Pancreas (tissue), 10 donors: ENCODE results near the gene WBP1. TPM values are rescaled to one million over a fixed set of nuclear protein-coding genes. Genes with fewer than 3 reads are reported as not detected.

Experiments
- ATAC-seq, 4 donors: fragments of 200-7000 bp; cut with Tn5 transposase; one replicate each; pipeline versions ENCODE4 v1.8.0 to v1.9.1; 2020; ENCODE audit warnings: mild to moderate bottlenecking in 4 of 4, moderate library complexity in 4 of 4
- DNase-seq, 6 donors: peaks; one replicate each; pipeline ENCODE4 v3.0.0-alpha.2; 2020
- FAIRE-seq: peaks from 2 replicates; lab custom pipeline; 2012; peaks lifted over from hg19 to GRCh38; lab: Jason Lieb, UNC
- H3K27ac ChIP-seq, 4 donors: fragments of 200-600 bp; sonication (generic); 1 replicate in 3 of 4; 2 replicates in 1 of 4; pipeline versions ENCODE4 v1.5.0 to v1.8.0; 2020
- H3K27me3 ChIP-seq, 4 donors: fragments of 200-600 bp; one replicate each; pipeline ENCODE4 v1.8.0; 2021
- H3K36me3 ChIP-seq, 3 donors: fragments of 200-600 bp; sonication (generic) in 1 of 3; one replicate each; pipeline versions ENCODE4 v1.5.0 to v1.8.0; 2020 to 2021
- H3K4me1 ChIP-seq, 3 donors: fragments of 200-600 bp; one replicate each; pipeline ENCODE4 v1.8.0; 2021
- H3K4me3 ChIP-seq, 4 donors: fragments of 200-600 bp; sonication (generic) in 2 of 4; one replicate each; pipeline versions ENCODE4 v1.5.0 to v1.8.0; 2020 to 2021
- H3K9me3 ChIP-seq, 4 donors: fragments of 200-600 bp; one replicate each; pipeline ENCODE4 v1.8.0; 2021
- WGBS, 2 donors: extraction: QIAGEN DNeasy Blood & Tissue Kit; methylation state at CpG; one replicate each; pipeline ENCODE4 v1.1.7; 2013; 5-methylcytosine and 5-hydroxymethylcytosine counted together
- intact Hi-C, 3 donors: fragments of 100-400 bp; cut with DNase I; formaldehyde crosslinking; loops; one replicate each; pipeline versions ENCODE4 v1.11.1 to v1.14.2; 2022
- polyA plus RNA-seq, 2 donors: library from polyadenylated mRNA; stranded (reverse); fragments of 200-250 nt; gene quantifications; one replicate each; pipeline ENCODE4 v1.2.3, GENCODE V29; 2013
- total RNA-seq, 6 donors: library from RNA; stranded (reverse); fragmentation: NEBNext Ultra II Directional in 4 of 6; extraction: Animal tissue kit (Norgen Biotek cat#: 25700) in 4 of 6; gene quantifications; one replicate each; pipeline versions ENCODE4 v1.2.1 to v1.2.4, GENCODE V29; 2021 to 2023
- TF ChIP-seq, protein P1 (sequence below), 4 donors: fragments of 200-600 bp; sonication (generic) in 3 of 4; IDR thresholded peaks; one replicate each; pipeline versions ENCODE4 v1.5.0 to v1.8.0; 2021; ENCODE audit warnings: antibody characterized with exemption in 4 of 4
- donor health status: healthy with polysubstance abuse.
- donor health status: DM: no; HTN: no; CAD: no; lungs with moderate emphysema.
- donor health status: DM: no; HTN: no; CAD: no.
- donor health status: control.
- donor health status: control.
- donor health status: Bipolar disorder and iron deficiency.
- donor health status: DM: yes; HTN: yes; CAD: no.
- donor health status: DM: no; HTN: no; CAD: no.
- donor health status: DM: no; HTN: no; CAD: no.
- donor health status: DM: yes; HTN: yes; CAD: no.

Gene WBP1
- total RNA-seq (10 to 100 TPM; 29.1 to 50.4 (median 37.4) TPM), polyA plus RNA-seq (100 to 1,000 TPM in 1 of 2 donors, 10 to 100 TPM in 1; 85.8 to 149 TPM)

DNA sequence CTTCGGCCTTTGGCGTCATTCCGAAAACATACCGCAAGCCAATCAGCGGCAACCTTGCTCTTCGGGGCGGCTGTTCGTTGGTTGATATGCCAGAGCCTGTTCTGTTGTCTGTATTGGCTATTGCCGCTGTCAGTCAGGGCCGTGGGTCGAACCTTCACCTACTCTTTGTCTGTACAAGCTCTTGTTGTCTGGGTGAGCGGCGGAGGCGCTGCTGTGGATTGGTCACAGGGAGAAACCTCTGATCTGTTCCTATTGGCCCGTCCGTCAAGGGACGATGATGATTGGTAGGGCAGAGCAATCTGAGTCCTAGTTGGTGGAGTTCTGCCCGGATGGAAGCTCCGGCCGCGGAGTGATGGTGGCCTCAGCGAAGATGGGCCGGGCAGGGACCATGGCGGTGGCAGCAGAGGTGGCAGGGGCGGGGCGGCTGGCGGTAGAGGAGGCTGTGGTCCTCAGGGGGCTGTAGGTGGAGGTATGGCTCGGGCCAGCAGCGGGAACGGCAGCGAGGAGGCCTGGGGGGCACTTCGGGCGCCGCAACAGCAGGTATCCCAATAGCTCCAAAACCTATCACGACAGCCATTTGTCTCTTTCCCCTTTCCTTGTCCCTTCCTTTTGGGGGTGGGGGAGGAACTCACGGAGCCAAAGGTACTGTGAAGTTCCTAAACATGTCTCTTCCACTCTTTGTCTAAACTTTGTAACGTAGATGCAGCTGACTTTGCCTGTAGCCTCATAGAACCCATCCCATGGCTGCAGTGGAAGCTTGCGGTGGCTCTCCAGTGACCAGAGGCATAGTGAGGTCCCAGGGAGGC, at the start of gene WBP1:
Gene WBP1, plus strand, starts transcription at position 307 of the 806 bp plus-strand sequence. Its CDS starts 165 bp downstream, at position 472.
- Histone ChIP-seq H3K27me3 (no peaks in the 10 kb centered on the region), H3K36me3 (peaks cover 0 to 9% (median 0%) of the 10 kb centered on the region in 3 donors), H3K4me3 (peak within 1 kb of the TSS; percentile 59 to 70 (median 65)), H3K27ac (peak within 1 kb of the TSS; percentile 86 to 99 (median 95)), H3K9me3 (no peaks in the 10 kb centered on the region), H3K4me1 (peaks cover 14 to 24% (median 16%) of the 10 kb centered on the region in 3 donors)
- FAIRE-seq, result peak; percentile 97
- 0 to 2% methylated on average over 36 to 38 of the region's 38 CpGs for WGBS, 2 donors
- DNase-seq, result peak; percentile 92 to 100 (median 100)
- intact Hi-C loops, result no loop called here
- peak; percentile 84 to 92 (median 86) for ATAC-seq
- TF ChIP-seq, protein P1, sequence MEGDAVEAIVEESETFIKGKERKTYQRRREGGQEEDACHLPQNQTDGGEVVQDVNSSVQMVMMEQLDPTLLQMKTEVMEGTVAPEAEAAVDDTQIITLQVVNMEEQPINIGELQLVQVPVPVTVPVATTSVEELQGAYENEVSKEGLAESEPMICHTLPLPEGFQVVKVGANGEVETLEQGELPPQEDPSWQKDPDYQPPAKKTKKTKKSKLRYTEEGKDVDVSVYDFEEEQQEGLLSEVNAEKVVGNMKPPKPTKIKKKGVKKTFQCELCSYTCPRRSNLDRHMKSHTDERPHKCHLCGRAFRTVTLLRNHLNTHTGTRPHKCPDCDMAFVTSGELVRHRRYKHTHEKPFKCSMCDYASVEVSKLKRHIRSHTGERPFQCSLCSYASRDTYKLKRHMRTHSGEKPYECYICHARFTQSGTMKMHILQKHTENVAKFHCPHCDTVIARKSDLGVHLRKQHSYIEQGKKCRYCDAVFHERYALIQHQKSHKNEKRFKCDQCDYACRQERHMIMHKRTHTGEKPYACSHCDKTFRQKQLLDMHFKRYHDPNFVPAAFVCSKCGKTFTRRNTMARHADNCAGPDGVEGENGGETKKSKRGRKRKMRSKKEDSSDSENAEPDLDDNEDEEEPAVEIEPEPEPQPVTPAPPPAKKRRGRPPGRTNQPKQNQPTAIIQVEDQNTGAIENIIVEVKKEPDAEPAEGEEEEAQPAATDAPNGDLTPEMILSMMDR (IDR thresholded peaks at IDR 0.05), result no peak

DNA sequence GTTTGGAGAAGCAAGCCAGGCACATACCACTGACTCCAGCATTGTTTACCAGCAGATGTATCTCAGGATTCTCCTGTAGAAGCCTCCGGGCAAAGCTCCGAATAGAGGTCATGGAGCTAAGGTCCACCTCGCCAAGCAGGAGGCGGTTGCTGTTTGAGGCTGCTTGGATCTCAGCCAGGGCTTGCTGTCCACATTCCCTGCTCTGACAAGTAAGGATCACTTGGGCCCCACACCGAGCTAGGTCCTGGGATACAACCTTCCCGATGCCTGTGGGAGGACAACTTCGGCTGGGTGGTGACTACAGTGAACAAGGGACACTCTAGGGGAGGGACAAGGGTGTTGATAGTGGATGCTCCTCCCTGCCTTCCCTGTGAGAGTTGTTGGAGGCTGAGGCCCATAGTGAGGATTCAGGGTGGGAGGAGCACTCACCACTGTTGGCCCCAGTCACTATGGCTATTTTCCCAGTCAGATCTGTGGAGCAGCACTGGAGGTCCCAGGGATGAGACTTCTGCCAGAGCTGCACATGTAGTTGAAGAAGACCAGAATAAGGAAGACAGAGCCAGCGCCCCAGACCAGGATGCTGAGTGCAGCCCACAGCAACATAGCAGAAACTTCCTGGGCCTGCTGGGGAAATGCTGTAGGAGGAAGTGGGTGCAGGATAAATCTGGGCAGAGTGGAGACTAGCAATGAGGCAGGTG, 45.1 kb upstream of the WBP1 start:
- ATAC-seq (peak in 1 of 4 donors; percentile 7), FAIRE-seq (no peak), DNase-seq (no peak)
- Histone ChIP-seq H3K27ac (no peak overlapping the region), H3K9me3 (no peaks in the 10 kb centered on the region), H3K4me3 (no peak overlapping the region), H3K27me3 (no peaks in the 10 kb centered on the region), H3K4me1 (no peaks in the 10 kb centered on the region), H3K36me3 (no peaks in the 10 kb centered on the region)
- intact Hi-C loops, result no loop called here
- TF ChIP-seq, protein P1 (IDR thresholded peaks at IDR 0.05), result no peak
- 67 to 68% methylated on average over 8 of the region's 8 CpGs for WGBS, 2 donors

DNA sequence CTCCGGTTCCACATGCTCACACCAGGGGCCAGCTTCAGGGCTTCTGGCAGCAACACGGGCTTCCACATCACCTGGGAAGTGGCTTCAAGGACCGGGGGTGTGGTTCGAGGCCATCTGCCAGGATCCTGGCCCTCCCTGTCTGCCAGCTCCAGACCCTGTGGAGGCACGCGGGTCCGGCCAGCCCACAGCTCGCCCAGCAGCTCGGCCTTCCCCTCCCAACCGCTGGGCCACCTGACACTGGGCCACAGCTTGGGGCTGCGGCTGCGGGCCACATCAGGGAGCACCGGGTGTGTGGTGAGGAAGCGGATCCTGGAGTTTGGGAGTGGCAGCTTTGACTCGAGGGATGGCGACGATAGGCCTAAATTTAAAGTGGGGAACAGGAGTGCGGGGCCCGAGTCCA, 43.8 kb upstream of the WBP1 start:
- 61 to 62% methylated on average over 17 to 19 of the region's 19 CpGs for WGBS, 2 donors
- Histone ChIP-seq H3K27ac (no peak overlapping the region), H3K4me1 (no peaks in the 10 kb centered on the region), H3K9me3 (no peaks in the 10 kb centered on the region), H3K4me3 (peak overlapping the region in 3 of 4 donors; percentile 29 to 59 (median 48)), H3K27me3 (no peaks in the 10 kb centered on the region), H3K36me3 (no peaks in the 10 kb centered on the region)
- intact Hi-C loops, result no loop called here
- peak in 3 of 4 donors; percentile 10 to 34 (median 15) for ATAC-seq
- no peak for DNase-seq
- FAIRE-seq, result no peak
- TF ChIP-seq, protein P1 (IDR thresholded peaks at IDR 0.05), result no peak

DNA sequence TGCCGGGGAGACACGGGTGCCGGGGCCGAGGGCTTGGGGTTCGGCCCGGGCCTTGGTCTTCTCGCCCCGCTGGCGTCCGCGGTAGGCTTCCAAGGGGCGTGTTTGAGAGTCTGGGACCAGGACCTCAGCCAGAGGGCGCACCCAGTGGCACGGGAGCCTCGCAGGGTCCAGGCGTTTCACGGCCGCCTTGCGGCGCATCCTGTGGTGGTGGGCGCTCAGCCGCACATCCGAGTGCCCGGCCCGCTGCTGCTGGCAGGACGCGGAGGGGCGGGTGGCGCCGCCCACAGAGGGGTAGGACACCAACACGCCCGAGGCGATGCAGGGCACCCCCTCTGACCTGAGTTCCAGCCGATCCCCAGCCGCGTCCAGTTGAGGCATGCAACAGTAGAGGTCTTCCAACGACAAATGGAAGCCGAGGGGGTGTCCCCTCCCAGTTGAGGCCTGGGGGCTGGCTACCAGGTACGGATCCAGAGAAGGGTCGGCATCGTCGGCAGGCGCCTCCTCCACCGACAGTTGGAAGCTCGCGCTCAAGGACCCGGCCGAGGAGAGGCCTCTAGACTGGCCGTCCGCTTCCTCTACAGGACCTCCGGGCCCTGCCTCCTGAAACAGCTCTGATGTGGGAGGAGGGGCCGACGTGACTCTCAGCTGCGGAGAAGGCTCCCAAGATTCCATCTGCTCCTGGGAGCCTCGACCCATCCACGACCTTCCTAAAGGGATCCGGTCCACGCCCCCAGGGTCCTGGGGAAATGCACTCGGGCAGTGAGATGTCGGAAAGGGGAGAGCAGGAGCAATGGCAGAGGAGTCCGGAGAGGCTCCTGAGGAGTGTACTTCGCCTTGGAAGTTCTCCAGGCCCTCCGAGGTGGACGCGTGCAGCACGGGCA, 43.1 kb upstream of the WBP1 start:
- DNase-seq (peak in 4 of 6 donors; percentile 50 to 82 (median 68)), FAIRE-seq (no peak), ATAC-seq (peak; percentile 68 to 91 (median 86))
- H3K27me3 ChIP-seq, result no peaks in the 10 kb centered on the region
- no peaks in the 10 kb centered on the region for H3K36me3 ChIP-seq
- intact Hi-C loops, result no loop called here
- no peak overlapping the region for H3K27ac ChIP-seq
- 6 to 8% methylated on average over 59 to 66 of the region's 66 CpGs for WGBS, 2 donors
- H3K9me3 ChIP-seq, result no peaks in the 10 kb centered on the region
- H3K4me3 ChIP-seq, result peak overlapping the region; percentile 26 to 59 (median 38)
- no peaks in the 10 kb centered on the region for H3K4me1 ChIP-seq
- TF ChIP-seq, protein P1 (IDR thresholded peaks at IDR 0.05), result peak in 1 of 4 donors; percentile 9
